ENCODE results near the gene ARHGEF10L.

- TF ChIP-seq CTCF (optimal IDR thresholded peaks at IDR 0.05 in 1 of 3, IDR thresholded peaks at IDR 0.05 in 1 of 3, conservative IDR thresholded peaks at IDR 0.05 in 1 of 3; ENCODE audit: extremely low read depth in 1 of 3, insufficient read depth in 2 of 3, low read length in 3 of 3) (no peak), EZH2 (IDR thresholded peaks at IDR 0.05; ENCODE audit: low read length) (no peak)
Measured at GRCh38 chr1:17533201-17533600, 6.3 kb upstream of the ARHGEF10L start.

Data from keratinocyte (primary cell).